HepG2 (cell line): ENCODE data around the gene SPON1. TPM values are rescaled to one million over a fixed set of nuclear protein-coding genes. Genes with fewer than 3 reads are reported as not detected.

Source experiments
- ATAC-seq: fragments of 200-7000 bp; cut with Tn5 transposase; 3 replicates; pipeline ENCODE4 v1.9.1; 2020; ENCODE audit warnings: mild to moderate bottlenecking, moderate library complexity
- BruUV-seq: library from RNA; stranded (reverse); fragments of 400-500 nt; replicated peaks from 2 replicates; lab custom pipeline; 2021; lab: Mats Ljungman, UMichigan
- CTCF ChIA-PET: fragments of 300-600 bp; formaldehyde crosslinking; extraction: SDS; loops from one replicate; lab custom pipeline; 2021; ENCODE audit warnings: low total read pairs, inconsistent platforms, low intra/inter-chr PET ratio; lab: Yijun Ruan, JAX
- POLR2A ChIA-PET: fragments of 350-600 bp; sonication (Branson Sonifier 250); formaldehyde crosslinking; loops from one replicate; lab custom pipeline; 2020; ENCODE audit warnings: antibody characterized with exemption, inconsistent platforms; lab: Yijun Ruan, JAX
- DNase-seq: peaks from one replicate; pipeline ENCODE4 v3.0.0-alpha.2; 2015; ENCODE audit warnings: low spot score
- FAIRE-seq: peaks from 3 replicates; lab custom pipeline; 2011; peaks lifted over from hg19 to GRCh38; lab: Jason Lieb, UNC
- H2AFZ ChIP-seq: one replicate; pipeline ENCODE4 v1.6.1; 2011; ENCODE audit warnings: low read length, inconsistent platforms
- H3K27ac ChIP-seq: fragments of 300-600 bp; 3 replicates; pipeline ENCODE4 v1.8.0; 2011; ENCODE audit warnings: mixed run types, mild to moderate bottlenecking, mixed read lengths, low read length, inconsistent platforms; ENCODE audit not compliant: insufficient read depth; ENCODE audit errors: extremely low read length
- H3K27me3 ChIP-seq, 2 experiments: fragments of 200-600 bp in 1 of 2; 2 replicates in 1 of 2; 3 replicates in 1 of 2; pipeline versions ENCODE4 v1.6.0 to v1.8.0; 2011; ENCODE audit warnings: low read length in 2 of 2, mild to moderate bottlenecking in 2 of 2, moderate library complexity in 2 of 2, inconsistent platforms in 1 of 2; ENCODE audit not compliant: insufficient read depth in 2 of 2, control insufficient read depth in 1 of 2
- H3K36me3 ChIP-seq, 2 experiments: fragments of 200-600 bp in 1 of 2; replicated peaks in 1 of 2; 2 replicates in 1 of 2; 3 replicates in 1 of 2; pipeline versions ENCODE4 v1.5.1 to v1.8.0; 2011; ENCODE audit warnings: low read length in 2 of 2, inconsistent platforms in 1 of 2; ENCODE audit not compliant: insufficient read depth in 2 of 2, control insufficient read depth in 1 of 2
- H3K4me1 ChIP-seq: 2 replicates; pipeline ENCODE4 v1.5.1; 2012; ENCODE audit warnings: low read length, inconsistent platforms; ENCODE audit not compliant: insufficient read depth
- H3K4me2 ChIP-seq: 2 replicates; pipeline ENCODE4 v1.6.0; 2011; ENCODE audit warnings: low read depth, low read length, inconsistent platforms
- H3K4me3 ChIP-seq, 3 experiments: fragments of 200-600 bp in 1 of 3; sonication (generic), shearing (Covaris generic) in 1 of 3; replicated peaks in 1 of 3; 2 replicates each; pipeline ENCODE4 v1.5.1; 2011 to 2016; ENCODE audit warnings: low read length in 3 of 3, inconsistent platforms in 2 of 3, low read depth in 2 of 3, mild to moderate bottlenecking in 2 of 3, control low read depth in 1 of 3, mixed read lengths in 1 of 3; ENCODE audit not compliant: insufficient read depth in 1 of 3
- H3K79me2 ChIP-seq: one replicate; pipeline ENCODE4 v1.6.1; 2011; ENCODE audit warnings: low read length, inconsistent platforms; ENCODE audit not compliant: insufficient read depth
- H3K9ac ChIP-seq: 2 replicates; pipeline ENCODE4 v1.6.0; 2011; ENCODE audit warnings: mild to moderate bottlenecking, low read depth, low read length, inconsistent platforms; ENCODE audit not compliant: insufficient read depth
- H3K9me3 ChIP-seq: 2 replicates; pipeline ENCODE4 v1.5.1; 2012; ENCODE audit warnings: mild to moderate bottlenecking, low read length
- H4K20me1 ChIP-seq: 2 replicates; pipeline ENCODE4 v1.6.0; 2011; ENCODE audit warnings: inconsistent platforms, mild to moderate bottlenecking, low read length, moderate library complexity; ENCODE audit not compliant: insufficient read depth
- CAMTA2 ChIP-seq: sonication (generic); formaldehyde crosslinking; IDR thresholded peaks from 2 replicates; pipeline ENCODE4 v1.4.0; 2020; ENCODE audit warnings: mild to moderate bottlenecking, missing genetic modification reagents, borderline replicate concordance
- CEBPB ChIP-seq: IDR thresholded peaks from 2 replicates; pipeline ENCODE4 v1.6.1; 2011; ENCODE audit warnings: low read depth, low read length, improper control_type of control experiment, borderline replicate concordance
- CENPBD1 ChIP-seq: sonication (generic); formaldehyde crosslinking; IDR thresholded peaks from 2 replicates; pipeline ENCODE4 v1.8.0; 2022; ENCODE audit warnings: missing genetic modification reagents, low read depth, mild to moderate bottlenecking, borderline replicate concordance
- HDAC2 ChIP-seq: sonication (generic); formaldehyde crosslinking; IDR thresholded peaks from 2 replicates; pipeline ENCODE4 v1.4.0; 2020; ENCODE audit warnings: missing genetic modification reagents
- MED1 ChIP-seq: sonication (generic); formaldehyde crosslinking; IDR thresholded peaks from 2 replicates; pipeline ENCODE4 v1.4.0; 2020; ENCODE audit warnings: missing genetic modification reagents
- NR0B2 ChIP-seq: sonication (generic); formaldehyde crosslinking; IDR thresholded peaks from 2 replicates; pipeline ENCODE4 v1.4.0; 2020; ENCODE audit warnings: mild to moderate bottlenecking, missing genetic modification reagents
- NR2F6 ChIP-seq, 2 experiments: IDR thresholded peaks; 2 replicates each; pipeline ENCODE4 v1.6.1; 2016; ENCODE audit warnings: antibody characterized with exemption in 1 of 2, mild to moderate bottlenecking in 1 of 2
- RBM39 ChIP-seq: fragments of 200-400 bp; formaldehyde crosslinking; IDR thresholded peaks from one replicate; pipeline ENCODE4 v1.6.1; 2018; ENCODE audit warnings: antibody characterized with exemption, mild to moderate bottlenecking, low read depth, low read length; ENCODE audit not compliant: poor library complexity, severe bottlenecking
- RFX3 ChIP-seq: IDR thresholded peaks from 2 replicates; pipeline ENCODE4 v1.6.1; 2016; ENCODE audit warnings: missing biosample characterization, missing genetic modification reagents
- SMAD1 ChIP-seq: sonication (generic); formaldehyde crosslinking; IDR thresholded peaks from 2 replicates; pipeline ENCODE4 v1.4.0; 2020; ENCODE audit warnings: missing genetic modification reagents, low read depth, mild to moderate bottlenecking, borderline replicate concordance
- ZFAT ChIP-seq: sonication (generic); formaldehyde crosslinking; conservative IDR thresholded peaks from 2 replicates; pipeline ENCODE4 v1.8.1; 2023; ENCODE audit warnings: missing genetic modification reagents, inconsistent platforms
- ZNF317 ChIP-seq: sonication (generic); formaldehyde crosslinking; IDR thresholded peaks from 2 replicates; pipeline ENCODE4 v1.5.0; 2020; ENCODE audit warnings: mild to moderate bottlenecking, missing genetic modification reagents
- ZNF335 ChIP-seq: sonication (generic); formaldehyde crosslinking; IDR thresholded peaks from 2 replicates; pipeline ENCODE4 v1.4.0; 2020; ENCODE audit warnings: missing genetic modification reagents
- ZNF414 ChIP-seq: sonication (generic); formaldehyde crosslinking; IDR thresholded peaks from 2 replicates; pipeline ENCODE4 v1.5.0; 2020; ENCODE audit warnings: missing genetic modification reagents
- ZNF709 ChIP-seq: sonication (generic); formaldehyde crosslinking; IDR thresholded peaks from 2 replicates; pipeline ENCODE4 v1.5.0; 2020; ENCODE audit warnings: mild to moderate bottlenecking, missing genetic modification reagents
- ZNF747 ChIP-seq: sonication (generic); formaldehyde crosslinking; IDR thresholded peaks from 2 replicates; pipeline ENCODE4 v1.8.1; 2023; ENCODE audit warnings: missing genetic modification reagents, mild to moderate bottlenecking, borderline replicate concordance
- ZNF841 ChIP-seq: sonication (generic); formaldehyde crosslinking; IDR thresholded peaks from 2 replicates; pipeline ENCODE4 v1.8.1; 2023; ENCODE audit warnings: missing genetic modification reagents, borderline replicate concordance
- ZNF878 ChIP-seq: sonication (generic); formaldehyde crosslinking; IDR thresholded peaks from 2 replicates; pipeline ENCODE4 v1.8.1; 2023; ENCODE audit warnings: mild to moderate bottlenecking, missing genetic modification reagents, moderate library complexity
- WGBS: methylation state at CpG from one replicate; pipeline ENCODE4 v1.1.6; 2017; ENCODE audit warnings: low lambda C conversion rate; 5-methylcytosine and 5-hydroxymethylcytosine counted together
- in situ Hi-C: cut with HindIII; loops from 2 replicates; pipeline ENCODE4 v1.10.0; 2017; ENCODE audit warnings: low pct_unique_long_range_greater_than_20kb; ENCODE audit not compliant: extremely low pct_ligation_motif_present
- intact Hi-C: fragments of 100-400 bp; cut with micrococcal nuclease; formaldehyde crosslinking; loops from one replicate; pipeline ENCODE4 v1.10.0; 2022; ENCODE audit not compliant: unreplicated experiment
- polyA plus RNA-seq, 8 experiments: library from polyadenylated mRNA; depleted of rRNA in 3 of 8; stranded (reverse) in 7 of 8; unstranded in 1 of 8; fragments of >200 nt; fragmentation: Illumina TruSeq in 4 of 8; extraction: Trizol in 4 of 8; gene quantifications; 2 replicates each; pipeline versions ENCODE4 v1.2.1 to v1.2.3, GENCODE V29; 2011 to 2016; ENCODE audit warnings: low read depth in 4 of 8, missing spikeins in 1 of 8, mixed read lengths in 1 of 8; ENCODE audit not compliant: insufficient read depth in 1 of 8
- total RNA-seq, 5 experiments: library from RNA; depleted of rRNA; stranded (reverse); fragments of >200 nt; fragmentation: Illumina TruSeq; extraction: Trizol; gene quantifications; 2 replicates each; pipeline ENCODE4 v1.2.3, GENCODE V29; 2016; ENCODE audit warnings: low read depth in 1 of 5

SPON1 gene
- total and polyA plus RNA-seq, 2 of the 13 experiments (the other 11 are each of a cell fraction or from before 2014, with no cell fraction given): not detected

GRCh38 chr11:14255238-14255534 lies 292.7 kb downstream of the SPON1 start:
- no TSS peak for BruUV-seq
- DNase-seq: no peak
- Histone ChIP-seq H3K79me2 (no peaks in the 10 kb centered on the region), H3K27ac (no peak overlapping the region), H2AFZ (no peak overlapping the region), H3K4me3 (no peak overlapping the region), H4K20me1 (0 out of 2 replicates have a peak, but pooled peaks cover 2% of the 10 kb centered on the region), H3K27me3 (no peaks in the 10 kb centered on the region), H3K9me3 (no peaks in the 10 kb centered on the region), H3K9ac (no peak overlapping the region), H3K4me1 (peaks cover 11% of the 10 kb centered on the region), H3K4me2 (no peak overlapping the region), H3K36me3 (no peaks in the 10 kb centered on the region)
- intact Hi-C loops (no loop called here), in situ Hi-C loops (no loop called here)
- POLR2A ChIA-PET: no interaction called here
- no peak for FAIRE-seq
- no peak for ATAC-seq
- CTCF ChIA-PET: no interaction called here
- no peak for TF ChIP-seq CAMTA2
- TF ChIP-seq NR0B2 (CRISPR knock-in tag): no peak
- TF ChIP-seq ZNF878 (CRISPR knock-in tag): no peak
- TF ChIP-seq ZNF747 (CRISPR knock-in tag): no peak
- no peak for TF ChIP-seq CEBPB
- TF ChIP-seq ZNF414: no peak
- no peak for TF ChIP-seq MED1 (CRISPR knock-in tag)
- 23% methylated on average over 2 of the region's 2 CpGs for WGBS

- peaks cover 11% of the 10 kb centered on the region for H3K4me1 ChIP-seq
- no peaks in the 10 kb centered on the region for H3K79me2 ChIP-seq
- peak; percentile 15 for FAIRE-seq
- H3K9ac ChIP-seq: no peak overlapping the region
- H3K4me2 ChIP-seq: no peak overlapping the region
- no TSS peak for BruUV-seq
- no peaks in the 10 kb centered on the region for H3K36me3 ChIP-seq
- no peaks in the 10 kb centered on the region for H4K20me1 ChIP-seq
- CTCF ChIA-PET: no interaction called here
- peak; percentile 64 for ATAC-seq
- no peaks in the 10 kb centered on the region for H3K27me3 ChIP-seq
- 11% methylated on average over 6 of the region's 6 CpGs for WGBS
- no peak overlapping the region for H3K27ac ChIP-seq
- H2AFZ ChIP-seq: no peak overlapping the region
- H3K9me3 ChIP-seq: no peaks in the 10 kb centered on the region
- peak; percentile 65 for DNase-seq
- in situ Hi-C loops (no loop called here), intact Hi-C loops (no loop called here)
- POLR2A ChIA-PET: no interaction called here
- H3K4me3 ChIP-seq: no peak overlapping the region
- TF ChIP-seq NR2F6 (IDR thresholded peaks at IDR 0.05) (peak; percentile 58), NR2F6 (CRISPR knock-in tag; IDR thresholded peaks at IDR 0.05) (peak; percentile 45; the same call in 1 of the 2 replicates), ZNF841 (CRISPR knock-in tag) (no peak), HDAC2 (CRISPR knock-in tag) (0 out of 2 replicates have a peak, but pooled peaks have one; percentile 23), SMAD1 (CRISPR knock-in tag) (no peak), ZNF317 (peak; percentile 95), CENPBD1 (CRISPR knock-in tag) (no peak), ZNF335 (CRISPR knock-in tag) (no peak), ZFAT (no peak), ZNF709 (CRISPR knock-in tag) (no peak), RFX3 (no peak), RBM39 (no peak)
Observed at GRCh38 chr11:14258221-14258935, 295.9 kb downstream of the SPON1 start.
